H1 (cell line): Measurements from ENCODE around the gene ATP6V0A1. TPM values are rescaled to one million over a fixed set of nuclear protein-coding genes. Genes with fewer than 3 reads are reported as not detected.

Experiments used
- CTBP2 ChIP-seq: IDR thresholded peaks from 2 replicates; pipeline ENCODE4 v1.7.0; 2011; ENCODE audit warnings: borderline replicate concordance, mild to moderate bottlenecking, moderate library complexity, mixed read lengths, low read length; ENCODE audit not compliant: insufficient read depth, insufficient read length
- EZH2 ChIP-seq: fragments of 200-600 bp; sonication (generic); IDR thresholded peaks from 2 replicates; pipeline ENCODE4 v1.7.1; 2012; ENCODE audit warnings: low read depth, mild to moderate bottlenecking, moderate library complexity, low read length, inconsistent platforms; ENCODE audit not compliant: severe bottlenecking
- NRF1 ChIP-seq: IDR thresholded peaks from 2 replicates; pipeline ENCODE4 v1.6.1; 2011; ENCODE audit warnings: mild to moderate bottlenecking, low read depth, low read length, improper control_type of control experiment
- SUZ12 ChIP-seq: fragments of 200-600 bp; sonication (generic); IDR thresholded peaks from 2 replicates; pipeline ENCODE4 v1.6.1; 2012; ENCODE audit warnings: mild to moderate bottlenecking, inconsistent platforms, low read length, moderate library complexity, mixed read lengths
- polyA plus RNA-seq, 7 experiments: library from polyadenylated mRNA; depleted of rRNA in 3 of 7; stranded (reverse) in 5 of 7; unstranded in 2 of 7; fragments of >200 nt in 5 of 7; fragments of 200-250 nt in 2 of 7; gene quantifications; 1 replicate in 5 of 7; 2 replicates in 1 of 7; 4 replicates in 1 of 7; pipeline versions ENCODE4 v1.2.1 to v1.2.3, GENCODE V29; 2011 to 2013; ENCODE audit warnings: missing spikeins in 2 of 7, mixed read lengths in 2 of 7
- total RNA-seq: library from RNA; stranded (reverse); fragmentation: NEBNext Ultra II Directional; extraction: Animal tissue kit (Norgen Biotek cat#: 25700); gene quantifications from 2 replicates; pipeline ENCODE4 v1.2.1, GENCODE V29; 2021
- TF ChIP-seq, protein P1 (sequence below): IDR thresholded peaks from 2 replicates; pipeline ENCODE4 v1.6.1; 2012; ENCODE audit warnings: inconsistent platforms
- TF ChIP-seq, protein P2 (sequence below): IDR thresholded peaks from 2 replicates; pipeline ENCODE4 v1.6.1; 2012; ENCODE audit warnings: inconsistent platforms

Gene ATP6V0A1
- total and polyA plus RNA-seq, 2 of the 8 experiments (the other 6 are each of a cell fraction or from before 2014, with no cell fraction given), result 55.3 to 63.4 TPM

DNA sequence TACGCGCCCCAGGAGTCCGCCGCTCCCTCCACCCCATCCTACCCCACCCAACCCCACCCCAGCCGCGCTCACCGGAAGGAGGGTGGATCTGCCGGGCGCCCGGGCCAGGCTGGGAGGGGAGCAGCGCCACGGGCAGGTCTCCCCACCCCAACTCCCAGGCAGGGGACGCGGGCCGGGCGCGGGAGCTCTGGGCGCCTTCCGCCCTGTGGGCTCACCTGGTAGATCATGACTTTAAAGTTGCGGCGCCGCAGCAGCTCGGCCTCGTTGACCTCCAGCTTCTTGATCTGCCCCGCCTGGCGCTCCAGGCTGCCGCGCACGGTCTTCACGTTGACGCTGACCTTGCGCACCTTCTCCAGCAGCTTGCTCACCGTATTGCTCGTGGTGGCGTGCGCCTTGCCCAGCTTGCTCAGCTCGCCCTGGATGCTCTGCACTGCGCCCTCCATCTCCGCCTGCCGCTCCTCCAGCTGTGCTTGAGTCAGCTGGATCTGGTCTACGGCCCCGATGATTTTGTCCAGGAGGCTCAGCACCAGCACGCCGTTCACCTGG, 36.2 kb upstream of the ATP6V0A1 start (continued):
- no peak; the same call in 1 of the 2 replicates for TF ChIP-seq SUZ12
- TF ChIP-seq NRF1, result 0 out of 2 replicates have a peak, but pooled peaks have one; percentile 16
- TF ChIP-seq, protein P1, sequence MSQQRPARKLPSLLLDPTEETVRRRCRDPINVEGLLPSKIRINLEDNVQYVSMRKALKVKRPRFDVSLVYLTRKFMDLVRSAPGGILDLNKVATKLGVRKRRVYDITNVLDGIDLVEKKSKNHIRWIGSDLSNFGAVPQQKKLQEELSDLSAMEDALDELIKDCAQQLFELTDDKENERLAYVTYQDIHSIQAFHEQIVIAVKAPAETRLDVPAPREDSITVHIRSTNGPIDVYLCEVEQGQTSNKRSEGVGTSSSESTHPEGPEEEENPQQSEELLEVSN, result no peak
- TF ChIP-seq CTBP2, result no peak
- peak; percentile 18 for TF ChIP-seq EZH2
- TF ChIP-seq, protein P2, sequence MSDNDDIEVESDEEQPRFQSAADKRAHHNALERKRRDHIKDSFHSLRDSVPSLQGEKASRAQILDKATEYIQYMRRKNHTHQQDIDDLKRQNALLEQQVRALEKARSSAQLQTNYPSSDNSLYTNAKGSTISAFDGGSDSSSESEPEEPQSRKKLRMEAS, result peak; percentile 34; the same call in 1 of the 2 replicates
